GM19455 (cell line): ENCODE measurements around the gene GPR35.

Experiments used
- ATAC-seq: cut with Tn5 transposase; IDR thresholded peaks from one replicate; pipeline ENCODE4 v1.9.1; 2021; ENCODE audit not compliant: unreplicated experiment

GPR35 gene

GRCh38 chr2:240588669-240589068, 36.6 kb upstream of the GPR35 start:
- ATAC-seq: no peak

- ATAC-seq: no peak
Observed at GRCh38 chr2:240589375-240589774, 35.9 kb upstream of the GPR35 start.

- no peak for ATAC-seq
Observed at GRCh38 chr2:240589850-240590525, 35.3 kb upstream of the GPR35 start.

- ATAC-seq: no peak
Observed at GRCh38 chr2:240590681-240591111, 34.6 kb upstream of the GPR35 start.

- no peak for ATAC-seq
Observed at GRCh38 chr2:240591226-240591625, 34.1 kb upstream of the GPR35 start.

GRCh38 chr2:240591784-240592183, 33.5 kb upstream of the GPR35 start:
- no peak for ATAC-seq

- ATAC-seq: no peak
Observed at GRCh38 chr2:240593026-240593702, 32.1 kb upstream of the GPR35 start.

- ATAC-seq: no peak
Observed at GRCh38 chr2:240593703-240594451, 31.4 kb upstream of the GPR35 start.

- no peak for ATAC-seq
Observed at GRCh38 chr2:240594511-240595380, 30.5 kb upstream of the GPR35 start.

GRCh38 chr2:240595381-240596079, 29.8 kb upstream of the GPR35 start:
- no peak for ATAC-seq

- no peak for ATAC-seq
Observed at GRCh38 chr2:240596080-240596460, 29.2 kb upstream of the GPR35 start.

GRCh38 chr2:240596491-240596931, 28.8 kb upstream of the GPR35 start:
- no peak for ATAC-seq

GRCh38 chr2:240597054-240597418, 28.2 kb upstream of the GPR35 start:
- ATAC-seq: no peak

- no peak for ATAC-seq
Observed at GRCh38 chr2:240597419-240598181, 27.7 kb upstream of the GPR35 start.

GRCh38 chr2:240598311-240598911, 26.9 kb upstream of the GPR35 start:
- no peak for ATAC-seq

- ATAC-seq: no peak
Observed at GRCh38 chr2:240599141-240599583, 26.1 kb upstream of the GPR35 start.

- no peak for ATAC-seq
Observed at GRCh38 chr2:240600451-240600961, 24.8 kb upstream of the GPR35 start.

GRCh38 chr2:240601061-240601830, 24.0 kb upstream of the GPR35 start:
- ATAC-seq: no peak
